ENCODE data around the gene ITPKB. TPM values are rescaled to one million over a fixed set of nuclear protein-coding genes. Genes with fewer than 3 reads are reported as not detected.
"Not testable (repeated sequence)": the region's sequence is repeated elsewhere in the genome, so short reads cannot be mapped to it uniquely, and the experiment has no call there.

The ITPKB gene
- total RNA-seq, 1 experiment from 2014 or later, result 19.0 TPM

- peak; percentile 62 for DNase-seq
- Histone ChIP-seq H3K9me3 (no peaks in the 10 kb centered on the region), H3K27me3 (no peaks in the 10 kb centered on the region), H3K4me3 (no peak overlapping the region), H3K36me3 (no peaks in the 10 kb centered on the region)
Measured at GRCh38 chr1:226608699-226609505, 130.2 kb downstream of the ITPKB start.

DNA sequence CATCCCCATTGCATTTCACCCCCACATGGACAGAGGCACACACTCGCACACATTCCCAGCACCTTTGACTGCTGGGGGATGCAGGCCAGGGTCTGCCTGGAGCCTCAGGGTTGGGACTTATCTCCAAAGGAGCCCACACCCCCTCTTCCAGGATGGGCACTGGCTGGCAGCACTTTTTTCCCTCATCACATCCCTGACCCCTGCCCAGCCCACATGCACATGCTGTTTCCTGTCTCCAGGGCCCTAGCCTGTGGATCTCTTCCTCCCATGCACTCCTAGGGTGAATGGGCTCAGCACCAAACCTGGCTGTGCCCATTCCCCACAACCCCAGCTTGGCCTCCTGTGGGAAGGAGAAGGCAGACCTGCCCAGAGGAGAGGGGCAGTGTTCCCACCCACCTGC lies 131.3 kb downstream of the ITPKB start:
- H3K36me3 ChIP-seq, result no peaks in the 10 kb centered on the region
- H3K4me3 ChIP-seq, result no peak overlapping the region
- DNase-seq, result no peak

DNA sequence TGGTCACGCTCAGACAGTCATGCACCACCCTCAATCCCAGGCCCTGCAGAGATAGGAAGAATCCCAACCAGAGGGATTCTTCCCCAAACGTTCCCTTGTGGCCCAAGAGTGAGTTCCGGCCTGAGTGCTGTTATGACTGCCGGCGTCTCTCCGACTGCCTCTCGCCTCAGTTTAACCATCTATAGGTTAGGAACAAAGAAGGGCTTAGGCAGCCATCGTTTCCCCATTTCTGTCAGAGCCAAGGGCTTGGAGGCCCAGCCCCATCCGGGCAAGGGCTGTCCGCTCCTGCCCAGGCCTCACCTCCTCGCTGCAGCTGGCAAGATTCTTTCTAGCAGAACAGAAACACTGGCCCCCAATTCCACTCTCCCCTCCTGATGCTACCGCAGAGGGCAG lies 131.8 kb downstream of the ITPKB start:
- H3K4me3 ChIP-seq, result no peak overlapping the region
- H3K36me3 ChIP-seq, result no peaks in the 10 kb centered on the region
- H3K27me3 ChIP-seq, result no peaks in the 10 kb centered on the region
- no peak for DNase-seq
- H3K9me3 ChIP-seq, result no peaks in the 10 kb centered on the region

More for the DNA sequence above, 131.3 kb downstream of the ITPKB start:
- H3K9me3 ChIP-seq, result no peaks in the 10 kb centered on the region
- H3K27me3 ChIP-seq, result no peaks in the 10 kb centered on the region

DNA sequence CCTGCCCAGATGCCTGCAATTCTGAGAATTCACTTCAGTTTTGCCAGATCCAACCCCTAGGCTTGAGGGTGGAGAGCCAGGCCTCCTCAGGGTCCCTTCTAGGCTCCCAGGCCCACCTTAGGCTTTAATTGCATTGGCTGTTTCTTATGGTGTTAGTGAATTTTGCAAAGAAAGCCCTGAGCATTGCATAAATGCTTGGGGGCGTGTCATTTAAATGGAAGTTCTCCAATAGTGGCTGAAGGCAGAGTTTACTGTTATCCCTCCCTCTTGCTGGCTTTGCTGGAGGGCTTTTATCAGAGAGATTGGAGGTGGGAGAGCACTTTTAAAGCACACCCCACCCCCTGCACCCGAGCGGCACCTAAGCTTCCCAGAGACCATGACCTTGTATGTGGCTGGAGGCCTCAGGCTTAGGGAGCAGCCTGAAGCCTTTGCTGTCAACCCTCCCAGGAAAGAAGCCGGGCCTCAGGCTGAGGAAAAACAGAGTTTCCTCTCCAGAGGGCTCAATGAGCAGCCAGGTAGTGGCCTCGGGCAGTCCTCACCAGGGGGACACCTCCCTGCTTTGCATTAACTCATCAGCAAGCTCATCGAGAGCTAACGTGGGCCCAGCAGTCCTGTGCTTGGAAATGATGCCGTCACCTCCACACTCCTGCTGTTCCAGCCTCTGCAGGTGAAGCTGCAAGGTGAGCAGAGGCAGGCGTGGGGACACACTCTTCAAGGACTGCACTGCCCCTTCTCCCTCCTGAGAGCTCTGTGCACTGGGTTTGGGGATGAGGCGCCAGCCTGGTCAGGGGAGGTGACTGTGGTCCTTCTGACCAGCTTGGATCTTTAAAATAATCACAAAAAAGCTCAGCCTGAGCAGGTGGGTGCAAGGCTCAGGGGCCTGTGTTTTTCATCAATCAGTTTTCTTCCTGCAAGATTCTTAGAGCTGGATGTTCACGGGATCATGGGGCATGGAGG lies 132.5 kb downstream of the ITPKB start:
- Histone ChIP-seq H3K36me3 (no peaks in the 10 kb centered on the region), H3K9me3 (no peaks in the 10 kb centered on the region), H3K4me3 (no peak overlapping the region), H3K27me3 (no peaks in the 10 kb centered on the region)
- no peak for DNase-seq

DNA sequence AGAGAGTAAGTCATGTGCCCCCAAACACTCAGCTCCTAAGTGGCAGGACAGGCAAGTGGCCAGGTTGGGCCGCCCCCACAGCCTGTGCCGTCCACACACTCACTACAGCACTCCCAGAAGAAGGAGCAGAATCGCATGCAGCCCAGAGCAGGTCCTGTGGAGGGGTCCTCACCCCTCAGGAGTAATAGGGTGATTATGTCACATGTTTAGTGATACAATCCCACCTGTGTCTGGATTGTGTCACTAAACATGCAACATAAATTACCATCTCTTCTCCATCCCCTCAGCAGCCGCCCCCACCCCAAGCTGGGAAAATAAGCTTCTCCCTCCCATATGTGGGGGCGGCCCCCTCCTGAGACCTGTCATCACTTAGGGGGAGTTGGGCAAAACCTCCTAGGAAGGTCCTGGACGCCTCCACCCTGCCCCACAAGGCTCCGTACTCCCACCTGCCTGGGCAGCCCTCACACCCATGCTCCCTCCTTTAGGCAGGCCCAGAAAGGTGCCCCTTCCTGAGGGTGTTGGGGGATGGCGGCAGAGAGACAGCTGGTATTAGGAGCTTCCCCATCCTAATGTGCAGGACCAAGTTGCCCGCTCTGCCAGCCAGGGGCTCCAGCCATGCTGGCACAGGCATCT lies 133.6 kb downstream of the ITPKB start:
- Histone ChIP-seq H3K36me3 (no peaks in the 10 kb centered on the region), H3K9me3 (no peaks in the 10 kb centered on the region), H3K27me3 (no peaks in the 10 kb centered on the region), H3K4me3 (no peak overlapping the region)
- no peak for DNase-seq

- no peaks in the 10 kb centered on the region for H3K27me3 ChIP-seq
- DNase-seq, result no peak
- H3K4me3 ChIP-seq, result no peak overlapping the region
- H3K36me3 ChIP-seq, result no peaks in the 10 kb centered on the region
- H3K9me3 ChIP-seq, result no peaks in the 10 kb centered on the region
Measured at GRCh38 chr1:226604560-226605317, 134.3 kb downstream of the ITPKB start.

GRCh38 chr1:226603858-226604559 lies 135.1 kb downstream of the ITPKB start:
- H3K9me3 ChIP-seq, result no peaks in the 10 kb centered on the region
- DNase-seq, result no peak
- H3K4me3 ChIP-seq, result no peak overlapping the region
- H3K36me3 ChIP-seq, result no peaks in the 10 kb centered on the region
- no peaks in the 10 kb centered on the region for H3K27me3 ChIP-seq

DNA sequence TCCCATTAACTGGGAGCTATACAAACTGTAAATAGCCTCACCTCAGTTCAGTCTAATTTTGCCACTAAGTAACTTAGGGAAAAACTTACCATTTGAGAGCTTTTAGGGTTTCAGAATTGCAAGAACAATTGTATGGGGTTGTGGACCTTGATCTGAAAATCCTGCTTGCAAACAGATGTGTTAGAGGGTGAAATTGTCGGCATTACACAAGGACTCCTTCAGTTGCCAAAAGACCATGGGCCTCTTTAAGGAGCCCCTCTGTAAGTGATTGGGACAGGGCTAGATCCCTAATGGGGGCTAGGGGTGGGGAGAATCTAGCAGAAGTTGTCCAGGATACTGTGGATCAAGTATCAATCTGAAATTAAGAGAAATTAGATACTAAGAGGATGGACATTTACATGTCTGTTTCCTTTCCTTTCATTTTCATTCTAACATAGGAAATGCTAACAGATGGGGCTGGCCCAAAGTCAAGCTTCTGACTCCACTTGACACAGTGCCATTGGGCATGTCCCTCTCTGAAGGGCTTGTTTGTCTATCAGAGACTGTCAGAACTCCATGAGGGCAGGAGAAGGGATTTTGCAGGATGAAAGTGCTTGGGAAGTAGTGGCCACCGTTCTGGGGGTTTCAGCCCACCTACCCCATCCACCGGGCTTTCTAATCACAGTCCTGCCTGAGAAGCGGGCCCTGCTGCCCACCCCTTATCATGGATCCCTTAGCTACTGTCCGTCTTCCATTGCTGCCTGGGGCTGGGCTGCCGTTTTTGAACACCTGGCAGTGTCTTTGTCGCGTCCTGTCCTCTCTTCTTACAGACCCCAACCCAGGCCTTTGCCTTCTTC lies 135.8 kb downstream of the ITPKB start:
- DNase-seq, result peak; percentile 85
- Histone ChIP-seq H3K4me3 (peak overlapping the region; percentile 28), H3K9me3 (no peaks in the 10 kb centered on the region), H3K27me3 (no peaks in the 10 kb centered on the region), H3K36me3 (no peaks in the 10 kb centered on the region)

DNA sequence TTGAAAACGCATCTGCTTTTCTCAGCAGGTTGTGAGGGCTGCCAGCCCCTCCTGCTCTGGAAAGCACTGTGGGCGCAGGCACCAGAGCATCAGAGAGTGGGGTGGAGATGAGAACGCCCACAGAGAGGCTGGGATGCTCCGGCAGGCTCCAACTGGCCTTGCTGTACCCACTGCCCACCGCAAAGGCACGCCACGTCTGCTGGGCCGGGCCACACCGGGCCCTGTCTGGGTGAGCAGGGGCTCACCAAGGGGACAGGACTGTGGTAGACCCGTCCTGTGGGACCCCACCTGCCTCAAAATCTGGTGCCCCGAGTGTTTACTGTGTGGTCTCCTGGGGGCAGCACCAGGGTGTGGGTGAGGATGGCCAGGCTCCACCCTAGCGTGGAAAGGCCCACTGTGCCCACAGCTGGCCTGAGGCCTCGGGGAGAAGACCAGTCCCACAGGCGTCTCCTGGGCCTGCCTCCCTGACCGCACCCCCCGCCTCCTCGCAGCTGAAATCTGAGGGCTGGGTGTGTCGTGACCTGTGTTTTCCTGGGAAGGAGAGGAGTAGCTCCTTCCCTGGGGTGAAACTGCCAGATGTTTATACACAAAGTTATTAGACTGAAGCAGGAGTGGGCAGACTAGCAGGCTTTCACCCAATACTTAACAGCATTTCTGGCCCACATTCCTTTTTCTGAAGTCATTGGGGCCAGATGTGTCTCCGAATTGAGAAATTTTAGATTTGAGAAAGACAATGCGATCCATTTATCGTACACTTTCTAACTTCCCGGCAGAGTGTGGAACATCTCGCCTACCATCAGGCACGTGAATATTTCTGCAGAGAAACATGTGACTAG lies 136.7 kb downstream of the ITPKB start:
- Histone ChIP-seq H3K4me3 (peak overlapping the region; percentile 28), H3K36me3 (no peaks in the 10 kb centered on the region), H3K27me3 (no peaks in the 10 kb centered on the region), H3K9me3 (no peaks in the 10 kb centered on the region)
- peak; percentile 85 for DNase-seq

DNA sequence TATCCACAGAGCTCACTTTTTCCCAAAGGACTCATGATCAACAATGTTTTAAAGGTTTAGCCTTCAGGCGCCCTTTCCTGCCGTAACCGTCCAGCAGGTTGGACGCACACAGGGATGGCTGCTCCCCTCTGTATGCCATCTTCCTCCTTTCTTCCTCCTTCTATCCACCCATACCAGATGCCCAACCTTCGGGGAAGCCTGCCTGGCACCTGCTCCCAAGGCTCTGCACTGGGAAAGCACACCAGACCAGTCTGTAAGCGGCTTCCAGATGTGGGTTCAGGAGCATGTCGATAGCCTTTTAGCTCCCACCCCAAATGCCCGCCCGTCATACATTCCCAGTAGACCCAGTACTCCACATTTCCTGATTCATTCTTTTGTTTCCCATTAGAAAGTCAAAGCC lies 137.6 kb downstream of the ITPKB start:
- H3K9me3 ChIP-seq, result no peaks in the 10 kb centered on the region
- H3K4me3 ChIP-seq, result no peak overlapping the region
- H3K27me3 ChIP-seq, result no peaks in the 10 kb centered on the region
- H3K36me3 ChIP-seq, result no peaks in the 10 kb centered on the region
- no peak for DNase-seq

- Histone ChIP-seq H3K4me3 (no peak overlapping the region), H3K36me3 (no peaks in the 10 kb centered on the region), H3K9me3 (peaks cover 3% of the 10 kb centered on the region; the same call in 1 of the 2 replicates), H3K27me3 (no peaks in the 10 kb centered on the region)
- no peak for DNase-seq
Measured at GRCh38 chr1:226600254-226600653, 138.8 kb downstream of the ITPKB start.

GRCh38 chr1:226599636-226600238 lies 139.3 kb downstream of the ITPKB start:
- DNase-seq, result no peak
- Histone ChIP-seq H3K9me3 (peaks cover 4% of the 10 kb centered on the region; the same call in 1 of the 2 replicates), H3K36me3 (no peaks in the 10 kb centered on the region), H3K27me3 (no peaks in the 10 kb centered on the region), H3K4me3 (no peak overlapping the region)

GRCh38 chr1:226598955-226599354 lies 140.1 kb downstream of the ITPKB start:
- H3K9me3 ChIP-seq, H3K36me3 ChIP-seq, H3K27me3 ChIP-seq, H3K4me3 ChIP-seq, DNase-seq: not testable (repeated sequence)

- H3K27me3 ChIP-seq, result no peaks in the 10 kb centered on the region
- no peak for DNase-seq
- H3K9me3 ChIP-seq, result peaks cover 4% of the 10 kb centered on the region; the same call in 1 of the 2 replicates
- H3K4me3 ChIP-seq, result no peak overlapping the region
- H3K36me3 ChIP-seq, result no peaks in the 10 kb centered on the region
Measured at GRCh38 chr1:226598455-226598849, 140.6 kb downstream of the ITPKB start.
